DMS53 (cell line): Measurements from ENCODE around the gene ACOX3.

Experiments
- DNase-seq: peaks from one replicate; lab custom pipeline; 2025; lab: John Stamatoyannopoulos, UW

Gene ACOX3

GRCh38 chr4:8373270-8373972, 67.1 kb downstream of the ACOX3 start:
- no peak for DNase-seq

- no peak for DNase-seq
Measured at GRCh38 chr4:8372506-8372905, 68.0 kb downstream of the ACOX3 start.

- no peak for DNase-seq
Measured at GRCh38 chr4:8371596-8371995, 68.9 kb downstream of the ACOX3 start.

DNA sequence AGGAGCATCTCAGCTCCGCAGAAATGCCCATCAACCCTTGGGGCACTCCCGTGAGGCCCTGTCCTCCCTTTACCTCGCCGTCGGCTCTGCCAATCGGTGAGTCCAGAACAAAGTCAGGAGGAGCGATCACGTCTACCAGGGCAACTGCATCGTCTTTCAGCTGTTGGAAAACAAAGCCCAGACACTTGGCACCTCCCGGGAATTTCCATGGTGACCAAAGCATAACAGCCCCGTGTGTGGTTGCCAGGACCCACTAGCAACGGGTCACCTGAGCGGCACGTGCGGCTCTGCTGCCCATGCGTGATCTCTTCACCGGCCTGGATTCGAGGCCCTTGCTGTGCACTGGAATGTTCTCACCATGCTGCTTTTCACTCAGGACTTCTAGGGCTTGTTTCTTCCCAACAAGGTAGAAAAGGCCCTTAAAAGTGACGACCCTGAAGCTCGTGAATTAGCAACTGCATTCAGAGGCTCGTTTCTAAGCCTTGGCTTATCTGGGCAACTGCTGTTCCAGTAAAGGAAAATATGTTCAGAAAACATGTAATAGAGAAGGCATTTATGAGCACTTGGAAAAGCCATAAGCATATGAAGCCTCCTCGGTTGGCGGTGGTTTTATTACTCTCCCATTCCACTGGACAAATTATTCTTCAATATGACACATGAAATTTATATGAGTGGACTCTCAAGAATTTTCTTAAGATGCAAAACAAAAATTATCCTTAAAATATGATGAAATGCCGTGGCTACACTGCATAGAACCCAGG, 69.5 kb downstream of the ACOX3 start:
- DNase-seq = peak; percentile 21

- no peak for DNase-seq
Measured at GRCh38 chr4:8370106-8370787, 70.3 kb downstream of the ACOX3 start.

GRCh38 chr4:8369426-8370105, 71.0 kb downstream of the ACOX3 start:
- no peak for DNase-seq

DNA sequence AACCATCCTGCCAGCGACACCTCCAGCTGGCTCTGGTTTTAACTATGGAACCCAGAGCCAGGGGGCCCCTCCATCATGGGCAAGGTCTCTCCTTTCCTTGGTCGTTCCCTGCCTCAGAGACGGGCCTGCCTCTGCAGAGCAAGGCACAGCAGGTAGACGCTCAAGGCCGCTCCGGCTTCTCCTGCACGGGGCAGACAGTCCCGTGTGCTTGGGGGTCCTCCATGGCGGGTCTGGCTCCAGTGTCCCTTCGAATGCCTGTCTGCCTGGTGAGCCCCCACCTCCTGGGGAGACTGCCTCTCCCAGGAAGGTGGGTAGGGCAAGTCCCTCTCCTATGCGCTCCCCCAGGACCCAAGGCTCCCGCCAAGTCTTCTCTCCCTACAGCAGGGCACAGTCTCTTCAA, 71.5 kb downstream of the ACOX3 start:
- no peak for DNase-seq

GRCh38 chr4:8368061-8368481, 72.5 kb downstream of the ACOX3 start:
- DNase-seq = no peak

DNA sequence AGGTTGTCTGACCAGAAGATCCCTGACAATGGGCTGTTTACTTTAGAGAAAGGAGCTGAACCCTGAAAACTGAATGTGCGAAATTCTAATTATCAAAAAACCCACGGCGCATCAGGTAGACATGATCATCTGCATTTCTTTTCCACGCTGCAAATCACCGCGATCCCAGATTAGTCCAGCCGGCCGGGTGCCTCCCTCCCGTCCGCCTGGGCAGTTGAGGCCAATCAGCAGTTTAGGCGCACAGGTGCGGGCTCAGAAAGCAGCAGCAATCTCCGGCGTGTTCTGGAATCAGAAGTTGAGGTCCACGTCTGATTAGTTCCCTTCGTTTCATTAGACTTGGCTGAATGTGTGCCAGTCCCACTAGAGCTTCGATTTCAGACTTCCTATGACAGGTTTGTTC, 73.9 kb downstream of the ACOX3 start:
- no peak for DNase-seq

DNA sequence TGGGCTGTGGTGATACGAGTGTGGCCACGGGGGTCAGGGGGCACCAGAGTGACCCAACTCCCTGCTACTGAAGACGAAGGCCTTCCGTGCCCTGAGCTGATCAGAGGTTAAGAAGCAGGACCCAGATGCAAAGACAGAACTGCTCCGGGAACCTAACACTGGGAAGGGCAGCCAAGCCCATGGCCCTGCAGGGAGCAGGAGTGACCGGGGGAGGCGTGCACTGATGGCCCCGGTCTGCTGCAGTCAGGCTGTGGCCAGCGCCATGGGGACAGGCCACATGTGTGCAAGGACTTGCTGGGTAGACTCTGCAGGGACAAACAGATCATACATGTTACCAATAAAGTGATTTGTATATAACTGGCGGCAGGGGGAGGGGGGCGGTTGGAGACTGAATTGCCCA, 74.6 kb downstream of the ACOX3 start:
- no peak for DNase-seq

GRCh38 chr4:8365353-8365752, 75.2 kb downstream of the ACOX3 start:
- no peak for DNase-seq

DNA sequence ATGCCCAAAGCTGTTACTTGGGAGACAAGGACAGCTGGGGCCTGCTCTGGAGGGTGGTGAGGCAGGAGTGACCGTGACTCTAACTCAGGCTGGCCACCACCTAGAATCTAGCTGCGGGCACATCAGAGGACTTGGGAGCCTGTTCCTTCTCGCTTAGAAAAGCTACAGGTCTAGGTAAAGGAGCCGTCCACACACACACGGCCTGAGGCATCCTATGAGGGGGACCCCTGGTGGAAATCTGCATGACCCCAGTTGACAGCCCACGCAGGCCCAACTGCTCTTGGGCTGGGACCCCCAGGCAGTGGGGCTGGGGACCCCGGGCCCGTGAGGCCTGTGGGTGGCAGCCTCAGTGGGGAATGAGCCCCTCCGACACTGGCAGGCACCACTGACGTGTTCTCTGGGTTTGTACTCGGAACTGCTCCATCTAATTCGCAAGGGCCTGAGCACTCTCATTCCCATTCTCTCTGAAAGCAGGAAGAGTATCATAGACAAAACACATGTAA, 75.6 kb downstream of the ACOX3 start:
- no peak for DNase-seq

DNA sequence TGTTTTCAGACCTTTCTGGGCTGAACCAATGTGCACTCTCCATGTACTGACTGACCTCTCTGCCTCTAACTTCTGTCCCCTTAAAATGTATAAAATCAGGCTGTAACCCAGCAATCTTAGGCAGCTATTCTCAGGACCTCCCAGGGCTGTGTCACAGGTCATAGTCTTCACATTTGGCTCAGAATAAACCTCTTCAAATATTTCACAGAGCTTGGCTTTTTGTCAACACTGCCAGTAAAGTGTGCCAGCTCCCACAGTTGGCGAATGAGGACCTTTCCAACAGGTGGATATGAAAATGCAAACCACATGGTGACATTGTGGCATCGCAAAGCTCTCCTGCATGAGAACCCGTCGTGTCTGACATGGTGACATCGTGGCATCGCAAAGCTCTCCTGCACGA, 76.4 kb downstream of the ACOX3 start:
- no peak for DNase-seq

DNA sequence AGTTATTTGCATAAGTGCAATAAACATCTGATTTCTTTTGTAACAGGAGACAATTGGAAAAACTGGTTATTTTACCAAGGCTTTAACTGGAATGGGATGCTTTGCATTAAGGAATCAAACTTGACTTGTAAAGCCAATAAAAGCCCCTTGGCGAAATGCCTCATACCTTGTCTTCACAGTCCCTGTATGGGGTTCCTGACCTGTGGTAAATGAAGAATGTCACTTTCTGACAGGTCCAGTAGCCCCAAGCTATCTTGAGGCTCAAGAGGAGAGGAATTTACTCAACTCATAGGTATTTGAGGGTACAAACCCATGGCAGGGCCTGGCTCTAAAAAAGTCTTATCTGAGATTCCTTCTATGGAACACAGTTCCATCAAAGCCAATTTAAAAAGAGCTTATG, 78.0 kb downstream of the ACOX3 start:
- DNase-seq = no peak

- DNase-seq = no peak
Measured at GRCh38 chr4:8359193-8359592, 81.3 kb downstream of the ACOX3 start.

DNA sequence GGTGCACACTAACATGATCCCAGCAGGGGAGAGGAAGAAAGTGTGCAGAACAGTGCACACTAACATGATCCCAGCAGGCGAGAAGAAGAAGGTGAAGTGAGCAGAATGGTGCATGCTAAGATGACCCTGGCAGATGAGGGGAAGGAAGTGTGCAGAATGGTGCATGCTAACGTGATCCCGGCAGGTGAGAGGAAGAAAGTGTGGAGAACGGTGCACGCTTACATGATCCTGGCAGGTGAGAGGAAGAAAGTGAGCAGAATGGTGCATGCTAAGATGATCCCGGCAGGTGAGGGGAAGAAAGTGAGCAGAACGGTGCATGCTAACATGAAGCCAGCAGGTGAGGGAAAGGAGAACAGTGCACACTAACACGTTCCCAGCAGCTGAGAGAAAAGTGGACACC, 83.7 kb downstream of the ACOX3 start:
- DNase-seq = no peak

DNA sequence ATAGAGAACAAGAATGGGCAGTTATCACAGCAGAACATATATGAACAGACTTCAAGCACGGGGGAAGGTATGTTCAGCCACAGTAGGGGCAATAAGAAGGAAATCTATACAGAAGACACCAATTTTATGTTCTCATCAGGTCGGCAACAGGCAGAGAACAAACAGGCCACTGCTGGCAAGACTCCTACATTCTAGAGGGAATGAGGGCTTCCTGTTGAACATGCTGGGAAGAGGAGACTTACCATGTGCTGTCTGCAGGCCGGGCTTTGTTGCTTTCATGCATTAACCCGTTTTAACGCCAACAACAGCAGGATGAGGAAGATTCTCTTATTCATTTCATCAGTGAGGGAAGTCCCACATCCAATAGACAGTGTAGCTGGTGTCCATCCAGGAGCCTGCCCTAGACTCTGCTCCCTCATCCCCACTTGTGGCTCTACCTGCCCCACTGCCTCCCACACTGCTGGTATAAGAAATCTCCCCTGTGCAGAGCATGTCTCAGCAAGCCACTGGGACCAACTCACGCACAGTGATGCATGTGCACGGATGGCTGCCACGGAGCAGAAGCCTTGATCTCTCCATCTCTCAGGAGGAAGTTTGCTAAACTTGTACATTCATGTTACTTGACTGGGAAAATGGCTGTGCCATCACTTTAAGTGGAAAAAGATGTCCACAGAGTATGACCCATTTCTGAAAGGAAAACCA, 84.5 kb downstream of the ACOX3 start:
- DNase-seq = no peak

DNA sequence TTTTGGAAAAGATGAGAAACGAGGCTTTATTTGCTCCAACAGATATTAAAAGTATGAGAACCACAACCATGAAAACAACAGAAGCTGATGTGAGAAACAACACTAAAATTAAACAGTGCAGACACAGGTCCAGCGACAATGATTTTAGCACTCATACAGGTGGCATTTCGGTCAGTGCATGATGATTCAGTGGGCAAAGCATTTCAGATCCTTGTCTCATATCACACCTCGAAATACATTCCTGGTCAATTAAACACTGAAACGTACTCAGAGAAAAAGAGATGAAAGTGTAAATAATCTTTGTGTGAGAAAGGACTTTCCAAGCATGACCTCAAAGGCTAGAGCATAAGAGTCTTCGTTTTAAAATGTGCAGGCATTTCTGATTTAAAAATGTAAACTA, 85.2 kb downstream of the ACOX3 start:
- DNase-seq = no peak

DNA sequence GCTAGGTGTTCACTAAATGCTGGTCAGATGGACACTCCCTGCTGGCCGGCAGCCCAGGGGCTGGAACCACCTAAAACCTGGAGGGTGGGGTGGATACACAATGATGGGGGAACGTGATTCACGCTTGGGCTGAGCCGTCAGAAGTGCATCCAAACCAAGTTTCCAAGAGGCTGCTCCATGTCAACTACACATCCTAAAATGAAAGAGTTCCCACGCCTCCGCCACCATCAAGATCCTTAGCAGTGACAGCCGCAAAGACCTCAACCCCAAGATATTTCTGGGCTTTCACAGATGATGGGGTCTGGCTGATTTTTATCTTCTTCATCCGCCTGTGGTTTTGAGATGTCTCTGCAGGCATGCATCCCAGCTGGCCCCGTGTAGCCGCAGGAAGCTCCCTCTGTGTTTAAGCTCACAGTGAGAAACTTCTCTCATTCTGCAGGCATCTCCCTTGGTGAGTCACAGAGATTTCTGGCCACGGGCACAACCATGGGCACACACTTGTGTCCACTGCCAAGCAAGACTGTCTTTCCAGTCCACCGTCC, 86.5 kb downstream of the ACOX3 start:
- no peak for DNase-seq

GRCh38 chr4:8353158-8353669, 87.3 kb downstream of the ACOX3 start:
- DNase-seq = no peak
